ENCODE measurements around the gene CHRM2.

Gene CHRM2

DNA sequence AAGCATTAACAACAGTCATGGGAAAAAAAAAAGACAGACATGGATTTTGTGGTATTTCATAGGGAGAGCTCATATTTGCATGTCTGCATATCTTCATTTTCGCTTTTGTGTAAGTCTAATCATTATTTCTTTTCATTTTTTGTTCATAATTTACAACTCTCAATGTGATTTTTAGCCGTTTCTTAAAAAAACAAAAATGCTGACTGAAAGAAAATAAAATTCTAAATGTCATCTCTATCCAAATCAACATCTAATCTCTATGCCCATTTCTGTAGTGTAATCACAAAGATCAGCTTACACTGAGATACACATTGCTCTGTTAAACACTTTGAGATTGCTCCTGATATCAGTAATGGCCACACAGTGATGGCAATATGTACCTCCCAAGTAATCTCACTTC is 29.2 kb downstream of the CHRM2 start:
- no peak for DNase-seq

DNA sequence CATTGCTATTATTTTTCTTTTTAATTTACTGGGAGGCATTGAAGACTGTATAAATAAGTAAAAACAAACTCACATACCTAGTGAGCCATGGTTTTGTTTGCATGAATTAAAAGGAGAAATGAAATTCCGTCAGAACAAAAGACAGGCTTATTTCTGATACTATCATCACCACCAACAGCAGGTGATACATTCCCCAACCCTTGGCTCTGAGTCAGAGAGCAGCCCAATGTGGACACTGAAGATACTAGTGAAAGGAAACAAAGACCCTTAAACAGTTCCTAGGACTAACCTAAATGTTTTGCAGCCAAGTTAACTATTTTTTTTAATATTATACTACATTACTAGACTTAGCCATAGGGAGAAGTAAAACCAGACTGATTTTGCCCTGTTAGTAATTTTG is 31.6 kb downstream of the CHRM2 start:
- no peak for DNase-seq

DNA sequence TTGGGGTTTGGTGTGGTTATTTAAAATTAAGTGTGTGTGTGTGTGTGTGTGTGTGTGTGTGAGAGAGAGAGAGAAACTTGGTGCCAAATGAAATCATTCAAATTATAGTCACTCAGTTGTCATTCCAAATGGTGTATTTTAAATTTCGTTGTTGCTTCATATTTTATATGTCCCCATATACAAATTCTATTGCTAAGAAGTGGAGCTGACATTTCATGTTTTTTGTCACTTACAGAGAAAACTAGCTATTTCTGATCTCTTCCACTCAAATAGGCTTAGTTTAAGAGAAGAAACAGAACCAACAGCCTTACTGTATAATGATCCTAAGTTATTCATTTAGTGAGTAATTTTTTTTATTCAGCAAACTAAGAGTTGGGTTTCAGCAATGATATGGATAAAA is 42.3 kb downstream of the CHRM2 start:
- no peak for DNase-seq

DNA sequence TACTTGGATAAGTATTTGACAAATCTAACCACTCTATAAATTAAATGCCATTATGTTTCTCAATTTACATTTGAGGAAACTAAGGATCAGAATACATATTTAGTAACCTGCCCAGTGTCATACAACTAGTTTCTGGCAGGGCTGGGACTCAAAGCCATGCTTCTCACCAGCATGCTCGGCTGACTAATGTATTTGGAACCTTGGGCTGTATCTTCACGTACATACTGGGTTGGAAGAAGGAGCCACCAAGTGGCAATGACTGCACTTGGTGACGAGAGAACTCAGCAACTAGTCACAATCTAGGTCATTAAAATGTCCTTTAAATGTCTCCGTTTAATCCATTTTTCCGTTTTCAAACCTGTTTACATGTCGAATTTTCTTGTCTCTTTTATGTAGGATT is 42.9 kb downstream of the CHRM2 start:
- DNase-seq: no peak

DNA sequence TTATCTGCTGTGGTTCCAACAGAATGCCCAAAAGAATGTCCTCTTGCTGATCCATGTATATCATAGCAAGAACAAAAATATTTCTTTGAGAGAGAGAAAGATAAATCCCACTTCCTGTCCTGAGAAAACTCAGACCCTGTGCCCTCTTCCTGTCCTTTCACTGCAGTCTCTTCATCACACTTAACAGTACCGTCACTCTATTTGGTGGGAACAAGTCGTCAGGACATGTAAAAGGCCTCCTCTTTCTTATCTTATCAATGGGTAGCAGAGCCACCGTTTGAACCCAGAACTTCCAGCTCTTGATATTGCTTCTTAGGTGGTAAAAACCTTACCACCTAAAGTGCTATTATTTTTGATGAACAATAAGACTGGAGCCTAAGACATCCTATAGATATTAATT is 43.9 kb downstream of the CHRM2 start:
- DNase-seq: no peak

DNA sequence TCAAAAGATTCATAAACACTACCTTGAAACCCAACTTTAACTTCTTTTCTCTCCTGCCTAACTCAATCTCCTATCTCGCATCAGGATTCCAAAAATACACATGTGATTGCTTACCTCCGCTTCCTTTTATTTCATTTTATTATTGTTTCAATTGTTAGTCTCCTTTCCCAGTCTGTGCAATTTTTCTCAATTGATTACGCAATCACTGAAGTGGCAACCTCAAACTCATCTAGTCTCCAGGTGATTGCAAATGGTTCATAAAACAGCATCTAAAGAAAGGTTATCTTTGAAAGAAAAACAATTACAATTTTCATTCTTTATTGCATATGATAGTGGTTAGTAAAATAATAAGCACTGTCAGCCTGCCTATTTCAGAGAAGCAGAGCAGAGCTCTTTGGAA is 45.6 kb downstream of the CHRM2 start:
- DNase-seq: no peak

DNA sequence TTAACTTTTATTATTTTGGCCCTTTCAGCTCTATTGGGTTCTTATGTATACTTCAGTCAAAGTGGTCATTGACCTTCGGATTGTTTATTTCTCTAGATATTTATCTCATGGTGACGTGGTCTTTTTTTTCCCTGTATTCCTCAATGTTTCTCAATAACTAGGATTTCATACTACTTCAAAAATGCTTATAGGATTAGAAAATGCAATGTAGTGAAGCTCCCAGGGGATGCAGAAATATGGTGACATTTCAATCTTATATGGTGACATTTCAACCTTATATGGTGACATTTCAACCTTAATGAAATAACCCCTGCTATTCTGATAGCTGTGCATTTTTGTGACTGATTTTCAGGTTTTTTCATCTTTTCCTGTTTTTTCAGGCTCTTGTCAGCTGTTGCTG is 51.4 kb downstream of the CHRM2 start:
- no peak for DNase-seq

DNA sequence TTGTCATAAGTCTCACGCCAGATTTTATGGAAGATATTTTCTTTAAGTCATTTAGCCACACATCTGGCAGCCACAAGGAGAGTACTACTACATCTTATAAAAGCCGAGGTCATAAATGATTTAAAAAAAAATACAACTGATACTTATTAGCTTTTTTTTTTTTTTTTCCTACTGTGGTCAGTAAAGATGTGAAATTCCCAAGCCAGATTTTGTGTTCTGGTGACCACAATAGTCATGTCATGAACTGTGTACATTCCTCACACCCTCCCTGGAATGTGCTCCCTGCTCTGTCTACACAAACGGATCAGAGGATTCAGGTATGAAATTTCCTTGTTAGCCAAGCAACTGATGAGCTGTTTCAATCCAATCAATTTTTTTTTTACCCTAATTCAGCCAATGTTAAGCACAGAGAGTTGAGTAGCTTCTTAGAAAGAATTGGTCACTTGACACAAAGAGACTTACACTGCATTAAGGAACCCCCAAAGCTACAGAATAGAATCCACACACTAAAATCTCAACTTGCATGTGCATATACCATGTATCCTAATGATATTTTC is 54.7 kb downstream of the CHRM2 start:
- no peak for DNase-seq

DNA sequence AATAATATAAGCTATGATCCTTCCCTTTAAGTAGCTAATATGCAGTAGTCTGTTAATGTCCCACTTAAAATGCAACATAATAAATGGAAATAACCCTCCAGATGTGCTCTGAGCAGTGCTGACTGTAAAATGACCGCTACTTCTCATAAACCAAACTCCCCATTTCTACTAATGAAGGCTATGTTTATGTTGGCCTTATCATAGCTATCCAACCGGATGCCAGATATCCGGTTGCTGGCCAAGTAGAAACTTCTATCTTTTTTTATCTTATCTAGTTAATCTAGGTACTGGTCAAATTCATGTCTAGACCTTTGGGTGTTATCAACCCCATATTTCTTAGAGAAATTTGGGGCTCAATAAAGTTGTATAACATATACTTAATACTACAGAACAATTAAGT is 56.6 kb downstream of the CHRM2 start:
- no peak for DNase-seq

DNA sequence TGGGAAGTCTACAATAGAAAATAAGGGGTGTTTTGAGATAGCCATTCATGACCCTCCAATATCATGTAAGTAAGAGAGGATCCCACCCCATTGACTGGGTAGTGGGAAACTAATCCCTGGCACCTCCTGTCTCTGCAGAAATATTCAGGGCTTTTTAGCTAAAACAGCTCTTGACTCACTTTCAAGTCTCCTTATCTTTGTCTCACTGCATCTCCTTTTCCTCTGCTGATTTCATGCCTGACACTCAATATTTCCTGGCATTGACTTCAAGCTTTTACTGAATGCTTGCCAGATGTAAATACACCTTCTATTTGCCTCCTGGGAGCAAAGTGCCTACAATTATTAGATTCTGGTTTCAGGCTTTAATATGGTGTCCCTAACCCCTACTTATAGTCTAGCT is 57.1 kb downstream of the CHRM2 start:
- DNase-seq: no peak

DNA sequence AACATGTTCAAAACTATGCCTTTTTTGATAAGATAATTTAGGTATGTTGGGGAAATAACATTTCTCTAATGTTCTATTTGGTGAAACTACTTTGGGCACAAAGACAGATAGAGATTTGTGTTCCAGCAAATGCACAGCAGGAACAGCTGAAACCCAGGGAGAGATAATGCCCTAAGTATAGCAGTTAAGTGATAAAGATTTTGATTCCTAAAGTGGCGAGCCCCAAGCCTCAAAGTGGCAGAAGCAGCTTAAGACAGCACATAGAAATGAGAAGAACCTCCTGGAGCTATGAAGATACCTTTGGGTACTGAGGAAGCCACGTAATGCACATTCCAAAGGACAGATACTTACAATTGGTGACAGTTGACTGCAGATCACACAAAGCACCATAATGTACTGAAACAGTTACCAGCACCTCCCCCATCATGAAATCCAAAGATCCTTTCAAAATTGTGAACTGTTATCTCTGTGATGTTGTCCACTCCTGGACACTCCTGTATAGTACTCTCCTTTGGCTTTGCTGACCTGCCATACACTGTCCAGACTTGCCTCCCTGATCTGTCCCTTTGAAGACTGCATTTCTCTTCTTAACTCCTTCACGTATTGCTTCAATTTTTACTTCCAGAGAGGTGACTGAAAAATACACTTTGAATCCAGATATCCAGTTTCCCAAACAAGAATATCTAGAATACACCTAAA is 62.9 kb downstream of the CHRM2 start:
- DNase-seq: no peak

DNA sequence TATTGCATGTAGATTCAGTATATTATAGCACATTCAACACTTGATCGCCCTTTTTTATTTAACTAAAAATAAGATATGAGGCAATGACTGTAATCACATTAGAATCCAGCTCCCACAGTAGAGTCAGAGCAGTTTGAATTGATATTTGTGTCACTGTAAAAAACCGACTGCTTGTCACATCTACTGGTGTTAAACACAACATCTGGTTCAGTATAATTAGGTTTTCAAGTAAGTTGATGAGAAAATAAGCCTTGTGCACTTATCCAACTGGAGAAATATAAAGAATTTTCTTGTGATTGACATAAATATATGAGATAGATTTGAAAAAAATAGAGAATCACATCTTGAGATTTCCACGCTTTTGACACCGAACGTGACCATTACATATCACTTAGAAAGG is 69.0 kb downstream of the CHRM2 start:
- no peak for DNase-seq

DNA sequence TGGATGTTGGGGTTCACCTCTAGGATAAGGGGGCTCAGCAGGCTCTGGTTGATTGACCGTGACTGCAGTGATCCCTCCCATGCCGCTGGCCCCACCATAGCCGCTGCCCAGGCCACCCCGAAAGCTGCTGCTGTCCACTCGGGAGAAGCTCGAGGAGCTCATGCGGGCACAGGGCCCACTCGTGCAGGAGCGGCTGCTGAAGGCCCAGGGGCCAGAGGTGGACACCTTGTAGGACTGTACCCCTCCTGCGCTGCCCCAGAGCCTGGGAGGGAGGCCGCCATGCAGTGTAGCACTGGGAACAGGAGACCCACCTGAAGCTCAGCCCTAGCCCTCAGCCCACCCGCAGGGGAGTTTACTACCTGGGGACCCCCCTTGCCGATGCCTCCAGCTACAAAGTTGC is 70.0 kb downstream of the CHRM2 start:
- no peak for DNase-seq

DNA sequence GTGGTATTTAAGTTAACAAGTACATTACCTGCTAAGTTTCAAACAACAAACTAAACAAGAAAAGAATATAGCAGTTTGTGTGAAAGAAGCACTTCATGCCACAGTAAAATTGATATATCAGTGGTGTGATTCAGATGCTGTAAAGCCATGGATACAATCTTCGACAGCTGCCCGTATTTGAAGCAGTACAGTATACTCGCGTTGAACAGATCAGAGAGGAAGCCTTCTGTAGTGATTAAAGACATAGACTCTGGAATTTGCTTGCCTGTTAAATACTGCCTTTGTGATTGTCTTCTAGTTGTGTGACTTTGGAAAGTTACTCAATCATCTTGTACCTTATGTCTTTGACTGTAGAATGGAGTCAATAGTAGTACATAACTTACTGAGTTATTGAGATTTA is 71.7 kb downstream of the CHRM2 start:
- no peak for DNase-seq

DNA sequence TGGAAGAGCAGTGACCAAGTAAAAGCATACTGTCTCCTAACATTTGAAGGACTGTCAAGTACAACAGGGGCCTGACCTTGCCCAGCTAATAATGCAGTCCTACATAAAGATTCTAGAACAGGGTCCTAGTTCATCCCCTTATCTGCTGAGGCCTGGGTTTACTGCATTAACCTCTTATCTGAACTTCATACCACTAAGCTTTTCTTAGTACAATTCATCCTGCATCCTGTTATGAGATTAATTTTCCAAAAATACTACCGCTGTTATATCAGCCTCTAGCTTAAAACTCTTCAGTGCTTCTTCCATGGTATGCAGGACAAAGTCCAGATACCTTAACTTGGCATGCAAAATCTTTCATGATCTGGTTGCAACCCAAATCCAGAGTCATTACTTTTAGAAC is 72.5 kb downstream of the CHRM2 start:
- DNase-seq: no peak

DNA sequence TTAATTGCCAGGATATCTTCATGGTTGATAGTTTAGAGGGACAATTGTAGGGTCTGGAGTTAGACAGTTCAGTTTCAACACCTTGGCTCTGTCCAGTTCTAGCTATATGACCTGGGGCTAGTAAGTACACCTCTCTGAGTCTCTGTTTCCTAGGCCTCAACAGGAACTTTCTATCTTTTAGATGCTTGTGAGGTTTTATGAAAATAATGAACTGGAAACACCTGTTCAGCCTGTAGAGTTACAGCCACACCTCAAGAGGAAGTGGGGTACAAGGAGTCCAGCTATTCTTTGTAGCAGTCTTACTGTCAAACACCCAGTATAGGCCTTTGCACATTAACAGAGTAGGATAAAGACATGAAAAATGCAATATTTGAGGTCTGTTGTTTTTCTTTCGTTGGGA is 73.4 kb downstream of the CHRM2 start:
- no peak for DNase-seq

DNA sequence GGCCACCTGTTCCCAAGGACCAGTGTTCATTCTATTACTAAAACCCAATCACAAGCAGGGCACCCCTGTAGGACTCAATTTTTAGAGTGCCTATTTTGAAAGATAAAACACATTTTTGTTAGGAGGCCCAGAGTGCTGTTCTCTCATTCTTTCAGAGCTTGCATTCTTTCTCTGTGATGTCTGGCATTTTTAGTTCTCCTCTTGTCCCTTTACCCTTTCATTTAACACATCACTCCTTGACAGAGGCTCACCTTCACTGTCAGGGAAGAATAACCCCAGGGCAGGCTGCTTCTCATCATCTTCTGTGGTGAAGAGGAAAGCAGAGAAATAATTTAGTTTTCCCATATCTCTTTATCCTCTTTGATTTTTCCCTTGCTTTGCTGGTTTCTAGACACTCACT is 73.9 kb downstream of the CHRM2 start:
- no peak for DNase-seq

DNA sequence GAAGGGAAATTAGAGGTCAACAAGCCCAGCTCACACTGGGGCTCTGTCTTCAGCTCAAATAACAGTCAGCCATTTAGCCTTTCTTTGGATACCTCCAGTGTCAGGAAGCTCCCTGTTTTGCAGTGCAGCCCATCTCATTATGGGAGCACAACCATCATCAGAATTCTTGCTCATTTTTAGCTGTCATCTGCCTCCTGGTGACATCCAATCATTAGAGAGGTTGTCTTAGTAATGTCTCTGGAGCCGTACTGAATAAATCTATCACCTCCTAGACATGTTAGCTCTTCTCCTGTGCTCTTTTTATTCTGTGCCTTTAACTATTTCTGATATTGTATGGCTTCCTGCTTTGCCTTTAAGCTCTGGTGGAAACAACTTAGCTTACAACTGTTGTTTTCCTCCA is 74.5 kb downstream of the CHRM2 start:
- DNase-seq: no peak

DNA sequence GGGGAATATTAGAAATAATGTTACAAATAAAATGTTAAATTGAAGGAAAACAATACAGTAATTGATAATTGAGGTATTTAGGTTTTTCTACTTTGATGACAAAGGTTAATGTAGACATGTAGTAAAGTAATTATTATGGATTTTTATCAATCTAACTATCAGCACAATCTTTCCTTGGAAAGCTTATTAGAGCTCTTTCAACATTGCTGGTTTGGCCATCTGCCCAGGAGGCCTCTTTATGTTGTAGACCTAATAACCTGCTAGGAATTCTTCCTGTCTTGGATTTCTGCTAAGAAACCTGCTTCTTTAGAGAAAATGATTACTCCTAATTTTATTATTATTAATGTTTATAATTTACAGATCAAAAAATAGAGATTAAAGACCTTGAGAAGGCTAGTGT is 78.9 kb downstream of the CHRM2 start:
- no peak for DNase-seq

DNA sequence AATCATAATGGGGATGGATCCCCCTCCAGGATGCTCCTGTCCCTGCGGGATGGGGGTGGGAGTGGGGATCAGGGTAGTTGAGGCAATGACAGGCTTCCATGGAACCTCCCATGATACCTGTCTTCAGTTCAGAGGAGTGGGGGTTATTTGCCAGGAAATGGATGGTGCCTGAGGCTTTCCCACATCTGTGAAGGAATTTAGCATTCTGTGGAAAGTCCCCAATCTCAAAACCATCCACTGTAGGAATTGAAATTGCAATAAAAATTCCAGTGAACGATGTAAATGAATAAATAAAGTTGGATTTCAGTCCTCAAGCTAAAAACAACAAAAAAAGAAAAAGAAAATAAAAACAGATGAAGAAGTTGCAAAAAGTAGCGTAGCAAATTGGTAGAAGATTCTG is 81.9 kb downstream of the CHRM2 start:
- DNase-seq: no peak

DNA sequence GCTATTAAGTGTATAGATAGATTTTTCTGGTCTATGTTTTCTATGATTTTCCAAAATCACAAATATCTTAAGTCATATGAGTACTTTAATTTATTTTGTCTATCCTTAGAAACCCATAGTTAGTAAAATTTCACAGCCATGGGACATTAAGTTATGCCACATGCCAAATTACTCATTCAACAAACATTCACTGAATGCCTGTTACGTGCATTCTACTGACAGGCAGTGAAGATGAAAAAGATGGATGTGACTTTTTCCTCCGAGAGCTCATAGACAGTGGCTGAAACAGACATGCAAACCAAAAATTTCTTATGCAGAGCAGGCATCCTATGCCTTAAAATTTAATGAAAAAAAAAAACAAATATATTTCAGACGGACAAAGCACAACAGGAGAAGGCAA is 84.9 kb downstream of the CHRM2 start:
- DNase-seq: no peak

DNA sequence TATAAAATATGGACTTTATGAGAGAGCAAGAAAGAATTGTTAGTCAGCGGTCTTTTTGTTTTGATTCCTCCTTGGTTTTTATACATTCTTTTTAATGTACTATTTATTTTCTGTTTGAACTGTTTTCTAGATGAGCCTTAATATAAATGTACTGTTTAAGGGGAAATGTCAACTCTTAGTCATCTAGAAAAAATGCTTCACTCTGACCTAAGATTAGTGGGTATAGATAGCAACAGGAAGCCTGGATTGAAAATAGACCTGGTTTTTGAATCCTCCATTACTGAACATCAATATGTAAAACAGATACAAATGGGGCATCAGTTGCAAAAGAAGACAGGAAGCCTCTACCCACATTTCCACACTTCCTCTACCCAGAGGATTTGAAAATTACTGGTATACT is 87.8 kb downstream of the CHRM2 start:
- no peak for DNase-seq

DNA sequence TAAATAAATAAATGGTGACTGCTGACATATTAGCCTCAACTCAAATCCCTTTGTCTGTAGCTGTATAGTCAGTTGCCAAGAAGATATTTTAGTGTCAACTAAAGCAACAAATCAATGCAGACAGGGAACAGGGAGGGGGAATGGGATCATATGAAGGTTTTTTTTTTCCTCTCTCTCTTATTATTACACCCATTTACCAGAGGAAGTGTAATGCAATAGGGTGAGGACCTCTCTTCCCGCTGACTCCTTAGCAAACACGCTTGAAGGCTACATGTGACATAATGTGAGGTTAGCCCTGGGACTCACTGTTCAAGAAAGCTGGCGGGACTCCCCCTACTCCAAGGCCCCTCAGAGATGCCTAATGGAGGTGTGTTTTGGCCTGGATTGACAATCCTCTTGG is 88.2 kb downstream of the CHRM2 start:
- no peak for DNase-seq

DNA sequence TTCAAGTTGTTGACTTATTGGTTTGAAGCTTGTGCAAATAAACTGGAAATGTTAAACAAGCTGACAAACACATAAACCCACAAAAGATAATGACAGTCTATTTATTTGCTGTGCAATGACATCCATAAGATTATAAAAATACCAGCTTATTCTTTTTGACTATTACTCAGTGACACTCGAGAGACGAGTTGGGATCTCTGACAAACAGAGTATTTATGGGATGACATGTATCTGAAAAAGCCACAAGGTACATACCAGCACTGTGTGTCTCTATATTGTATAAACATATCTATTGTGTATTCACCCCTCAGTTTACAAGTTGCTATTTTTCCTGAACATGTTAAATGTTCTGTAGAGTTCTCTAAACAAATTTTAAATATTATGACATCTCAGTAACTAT is 88.9 kb downstream of the CHRM2 start:
- no peak for DNase-seq

DNA sequence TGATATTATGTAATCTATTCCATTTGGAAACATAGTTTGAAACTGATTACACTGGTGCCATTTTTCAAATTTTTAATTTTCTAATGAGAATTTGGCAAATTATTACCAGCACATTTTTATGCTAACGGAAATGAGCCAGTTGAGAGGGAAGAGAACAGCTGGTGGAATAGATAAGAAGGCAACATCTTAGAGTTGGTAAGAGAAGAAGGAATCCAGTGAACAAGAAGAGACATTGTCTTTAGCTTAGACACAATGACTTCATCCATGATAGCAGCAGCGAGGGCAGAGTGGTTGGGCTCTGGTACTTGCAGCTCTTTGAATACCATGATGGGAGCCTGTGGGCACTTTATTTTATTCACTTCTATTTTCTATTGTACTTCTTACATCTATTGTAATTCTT is 89.6 kb downstream of the CHRM2 start:
- DNase-seq: no peak
